Measurements from ENCODE around the gene TLE2. TPM values are rescaled to one million over a fixed set of nuclear protein-coding genes. Genes with fewer than 3 reads are reported as not detected.
"Not testable (repeated sequence)": the region's sequence is repeated elsewhere in the genome, so short reads cannot be mapped to it uniquely, and the experiment has no call there.

Gene TLE2
- total RNA-seq, 2 experiments from 2014 or later = 1.2 to 1.6 TPM

- no peak overlapping the region for H2AFZ ChIP-seq (ENCODE audit: low read length)
- no TSS peak for BruUV-seq (replicated peaks)
These were observed 36.1 kb downstream of the TLE2 start for GRCh38 chr19:2992958-2993357.

GRCh38 chr19:2992333-2992732, 36.7 kb downstream of the TLE2 start:
- H3K36me3 ChIP-seq (ENCODE audit: insufficient read depth, low read length); POLR2A ChIA-PET; H3K79me2 ChIP-seq (ENCODE audit: insufficient read depth, low read depth, low read length); H3K9me2 ChIP-seq (ENCODE audit: insufficient read depth, low read length); intact Hi-C loops (cut with micrococcal nuclease; ENCODE audit: unreplicated experiment); DNase-seq (ENCODE audit: low spot score); H3K4me2 ChIP-seq (ENCODE audit: low read length); H3K9me3 ChIP-seq (ENCODE audit: low read length); H3K4me3 ChIP-seq (ENCODE audit: low read depth, low read length, poor library complexity, severe bottlenecking); H4K20me1 ChIP-seq (ENCODE audit: insufficient read depth, low read length); H3K27ac ChIP-seq (ENCODE audit: low read depth, low read length, poor library complexity, severe bottlenecking); H2AFZ ChIP-seq (ENCODE audit: low read length); BruUV-seq (replicated peaks); H3K4me1 ChIP-seq (ENCODE audit: insufficient read depth, low read length, poor library complexity, severe bottlenecking): not testable (repeated sequence)
- CTCF ChIA-PET (ENCODE audit: unreplicated experiment) = interaction anchor here (0.6 kb wide), 1 partner anchor 1482 kb away, joined by 3 read pairs; no protein-coding TSS in a partner anchor

More at GRCh38 chr19:2992958-2993357, 36.1 kb downstream of the TLE2 start:
- H3K27ac ChIP-seq (ENCODE audit: low read depth, low read length, poor library complexity, severe bottlenecking) = no peak overlapping the region
- H3K4me2 ChIP-seq (ENCODE audit: low read length) = no peak overlapping the region
- TF ChIP-seq CTCF (conservative IDR thresholded peaks at IDR 0.05; ENCODE audit: low read length) (no peak), EZH2phosphoT487 (IDR thresholded peaks at IDR 0.05; ENCODE audit: borderline replicate concordance, low read depth, low read length) (no peak)
- no peak overlapping the region for H3K4me3 ChIP-seq (ENCODE audit: low read depth, low read length, poor library complexity, severe bottlenecking)
- H3K36me3 ChIP-seq (ENCODE audit: insufficient read depth, low read length) = no peaks in the 10 kb centered on the region
- H3K79me2 ChIP-seq (ENCODE audit: insufficient read depth, low read depth, low read length) = no peaks in the 10 kb centered on the region
- no peak for DNase-seq (ENCODE audit: low spot score)
- H3K4me1 ChIP-seq (ENCODE audit: insufficient read depth, low read length, poor library complexity, severe bottlenecking) = no peaks in the 10 kb centered on the region
- ChIA-PET CTCF (ENCODE audit: unreplicated experiment) (interaction anchor here (0.6 kb wide), 1 partner anchor 1481 kb away, joined by 3 read pairs; no protein-coding TSS in a partner anchor), POLR2A (no interaction called here)
- intact Hi-C loops (cut with micrococcal nuclease; ENCODE audit: unreplicated experiment) = no loop called here
- no peaks in the 10 kb centered on the region for H4K20me1 ChIP-seq (ENCODE audit: insufficient read depth, low read length)
- no peaks in the 10 kb centered on the region for H3K9me2 ChIP-seq (ENCODE audit: insufficient read depth, low read length)
- H3K9me3 ChIP-seq (ENCODE audit: low read length) = no peaks in the 10 kb centered on the region

GRCh38 chr19:2989236-2989946, 39.7 kb downstream of the TLE2 start:
- intact Hi-C loops (cut with micrococcal nuclease; ENCODE audit: unreplicated experiment) = no loop called here
- H3K9me2 ChIP-seq (ENCODE audit: insufficient read depth, low read length) = no peaks in the 10 kb centered on the region
- no peaks in the 10 kb centered on the region for H3K9me3 ChIP-seq (ENCODE audit: low read length)
- BruUV-seq (replicated peaks) = no TSS peak
- H4K20me1 ChIP-seq (ENCODE audit: insufficient read depth, low read length) = no peaks in the 10 kb centered on the region
- TF ChIP-seq EZH2phosphoT487 (IDR thresholded peaks at IDR 0.05; ENCODE audit: borderline replicate concordance, low read depth, low read length) (no peak), CTCF (conservative IDR thresholded peaks at IDR 0.05; ENCODE audit: low read length) (no peak)
- POLR2A ChIA-PET = no interaction called here
- no peak overlapping the region for H3K4me3 ChIP-seq (ENCODE audit: low read depth, low read length, poor library complexity, severe bottlenecking)
- DNase-seq (ENCODE audit: low spot score) = no peak
- H3K27ac ChIP-seq (ENCODE audit: low read depth, low read length, poor library complexity, severe bottlenecking) = no peak overlapping the region
- no peak overlapping the region for H2AFZ ChIP-seq (ENCODE audit: low read length)
- H3K4me2 ChIP-seq (ENCODE audit: low read length) = no peak overlapping the region
- H3K36me3 ChIP-seq (ENCODE audit: insufficient read depth, low read length) = no peaks in the 10 kb centered on the region
- no peaks in the 10 kb centered on the region for H3K4me1 ChIP-seq (ENCODE audit: insufficient read depth, low read length, poor library complexity, severe bottlenecking)
- CTCF ChIA-PET (ENCODE audit: unreplicated experiment) = no interaction called here
- H3K79me2 ChIP-seq (ENCODE audit: insufficient read depth, low read depth, low read length) = no peaks in the 10 kb centered on the region
